ENCODE results near the gene HIGD2A. TPM values are rescaled to one million over a fixed set of nuclear protein-coding genes. Genes with fewer than 3 reads are reported as not detected.

Gene HIGD2A, protein sequence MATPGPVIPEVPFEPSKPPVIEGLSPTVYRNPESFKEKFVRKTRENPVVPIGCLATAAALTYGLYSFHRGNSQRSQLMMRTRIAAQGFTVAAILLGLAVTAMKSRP
- 98.2 to 112 TPM (median 108 TPM) in 3 replicates for total RNA-seq (2021)
- percentile 89 among the genes with signal in this experiment for Bru-seq, nascent RNA
- long read RNA-seq, experiment 1, transcript HIGD2A-201 (2 exons, 668 nt): major isoform, 81 of 83 reads
- long read RNA-seq, experiment 1, partial matches to known transcripts: 0 of 83 reads
- long read RNA-seq, experiment 1, other reads (novel, unspliced or antisense): 2 of 83 reads
- long read RNA-seq, experiment 2, transcript HIGD2A-201 (2 exons, 668 nt): major isoform, 139 of 145 reads
- long read RNA-seq, experiment 2, partial matches to known transcripts: 2 of 145 reads
- long read RNA-seq, experiment 2, other reads (novel, unspliced or antisense): 4 of 145 reads
- long read RNA-seq, experiment 3, partial matches to known transcripts: 0 of 5 reads
- long read RNA-seq, experiment 3, other reads (novel, unspliced or antisense): 3 of 5 reads

DNA sequence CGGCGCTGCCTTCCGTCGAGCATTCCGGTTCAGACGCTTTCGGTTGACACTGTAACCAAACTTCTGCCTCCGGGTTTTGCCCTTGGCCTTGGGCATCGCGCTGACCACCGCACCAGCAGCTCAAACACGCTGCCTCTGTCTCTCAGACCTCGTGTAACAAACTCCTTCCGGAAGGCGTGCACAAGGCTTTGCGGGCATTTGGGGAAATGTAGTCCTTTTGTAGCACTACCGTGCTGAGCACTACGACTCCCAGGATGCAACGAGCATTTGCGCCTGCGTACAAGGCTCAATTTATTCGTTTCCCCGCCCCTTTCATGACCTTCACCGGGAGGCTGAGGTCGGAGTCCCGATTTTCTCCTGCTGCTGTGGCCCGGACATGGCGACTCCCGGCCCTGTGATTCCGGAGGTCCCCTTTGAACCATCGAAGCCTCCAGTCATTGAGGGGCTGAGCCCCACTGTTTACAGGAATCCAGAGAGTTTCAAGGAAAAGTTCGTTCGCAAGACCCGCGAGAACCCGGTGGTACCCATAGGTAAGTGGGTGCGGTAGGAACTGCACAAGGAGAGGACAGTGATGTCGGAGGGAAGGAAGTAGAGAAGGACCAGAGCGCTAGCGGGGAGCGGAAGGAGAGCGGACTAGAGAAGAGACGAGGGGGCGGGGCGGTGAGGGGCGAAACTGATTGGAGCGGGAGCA, at the start of gene HIGD2A, which contains the start of gene NOP16:
TSS of gene HIGD2A (plus strand) at position 308 of the 691 bp plus-strand sequence. CDS start at position 377, 69 bp downstream.
TSS of gene NOP16 (minus strand) at position 155 of the 691 bp plus-strand sequence. CDS start at position 96, 59 bp downstream.
- CTCF ChIA-PET: interaction anchor here (1.0 to 2.6 kb wide), 5 partner anchors 16 to 659 kb away, joined by 3 to 12 read pairs (median 8); partner anchors contain the start of genes CLTB, FAF2 and RNF44
- TF ChIP-seq FOXK1 (CRISPR knock-in tag; IDR thresholded peaks at IDR 0.05) (peak; percentile 75), NFATC4 (CRISPR knock-in tag; IDR thresholded peaks at IDR 0.05) (no peak), SP1 (CRISPR knock-in tag; conservative IDR thresholded peaks at IDR 0.05) (peak; percentile 85), ZNF423 (CRISPR knock-in tag; IDR thresholded peaks at IDR 0.05) (no peak), CREB1 (CRISPR knock-in tag; IDR thresholded peaks at IDR 0.05) (no peak), ZNF232 (CRISPR knock-in tag; IDR thresholded peaks at IDR 0.05) (no peak), FOXJ3 (CRISPR knock-in tag; IDR thresholded peaks at IDR 0.05; ENCODE audit: borderline replicate concordance) (no peak), MXD4 (CRISPR knock-in tag; IDR thresholded peaks at IDR 0.05; ENCODE audit: borderline replicate concordance) (no peak), NFYB (CRISPR knock-in tag; conservative IDR thresholded peaks at IDR 0.05; ENCODE audit: low read depth) (no peak), NR2C2 (CRISPR knock-in tag; IDR thresholded peaks at IDR 0.05) (no peak; the same call in 1 of the 2 replicates), ESRRA (CRISPR knock-in tag; IDR thresholded peaks at IDR 0.05; ENCODE audit: borderline replicate concordance) (no peak; the same call in none of the 2 replicates), ZNF121 (CRISPR knock-in tag; IDR thresholded peaks at IDR 0.05) (no peak), MYBL2 (CRISPR knock-in tag; IDR thresholded peaks at IDR 0.05) (peak; percentile 66), ZNF263 (CRISPR knock-in tag; IDR thresholded peaks at IDR 0.05; ENCODE audit: low read depth) (no peak), ETV6 (CRISPR knock-in tag; IDR thresholded peaks at IDR 0.05) (no peak; the same call in 1 of the 2 replicates), ZNF416 (CRISPR knock-in tag; IDR thresholded peaks at IDR 0.05) (0 out of 2 replicates have a peak, but pooled peaks have one; percentile 9), ZNF219 (CRISPR knock-in tag; IDR thresholded peaks at IDR 0.05; ENCODE audit: borderline replicate concordance) (no peak), IRF2 (CRISPR knock-in tag; IDR thresholded peaks at IDR 0.05; ENCODE audit: borderline replicate concordance, low read depth) (no peak)
- TF ChIP-seq, protein P1, sequence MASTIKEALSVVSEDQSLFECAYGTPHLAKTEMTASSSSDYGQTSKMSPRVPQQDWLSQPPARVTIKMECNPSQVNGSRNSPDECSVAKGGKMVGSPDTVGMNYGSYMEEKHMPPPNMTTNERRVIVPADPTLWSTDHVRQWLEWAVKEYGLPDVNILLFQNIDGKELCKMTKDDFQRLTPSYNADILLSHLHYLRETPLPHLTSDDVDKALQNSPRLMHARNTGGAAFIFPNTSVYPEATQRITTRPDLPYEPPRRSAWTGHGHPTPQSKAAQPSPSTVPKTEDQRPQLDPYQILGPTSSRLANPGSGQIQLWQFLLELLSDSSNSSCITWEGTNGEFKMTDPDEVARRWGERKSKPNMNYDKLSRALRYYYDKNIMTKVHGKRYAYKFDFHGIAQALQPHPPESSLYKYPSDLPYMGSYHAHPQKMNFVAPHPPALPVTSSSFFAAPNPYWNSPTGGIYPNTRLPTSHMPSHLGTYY (CRISPR knock-in tag; IDR thresholded peaks at IDR 0.05): no peak
- TF ChIP-seq, protein P2, sequence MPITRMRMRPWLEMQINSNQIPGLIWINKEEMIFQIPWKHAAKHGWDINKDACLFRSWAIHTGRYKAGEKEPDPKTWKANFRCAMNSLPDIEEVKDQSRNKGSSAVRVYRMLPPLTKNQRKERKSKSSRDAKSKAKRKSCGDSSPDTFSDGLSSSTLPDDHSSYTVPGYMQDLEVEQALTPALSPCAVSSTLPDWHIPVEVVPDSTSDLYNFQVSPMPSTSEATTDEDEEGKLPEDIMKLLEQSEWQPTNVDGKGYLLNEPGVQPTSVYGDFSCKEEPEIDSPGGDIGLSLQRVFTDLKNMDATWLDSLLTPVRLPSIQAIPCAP (CRISPR knock-in tag; IDR thresholded peaks at IDR 0.05): no peak
- TF ChIP-seq, protein P3, sequence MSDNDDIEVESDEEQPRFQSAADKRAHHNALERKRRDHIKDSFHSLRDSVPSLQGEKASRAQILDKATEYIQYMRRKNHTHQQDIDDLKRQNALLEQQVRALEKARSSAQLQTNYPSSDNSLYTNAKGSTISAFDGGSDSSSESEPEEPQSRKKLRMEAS (CRISPR knock-in tag; IDR thresholded peaks at IDR 0.05): peak; percentile 98
- TF ChIP-seq, protein P4, sequence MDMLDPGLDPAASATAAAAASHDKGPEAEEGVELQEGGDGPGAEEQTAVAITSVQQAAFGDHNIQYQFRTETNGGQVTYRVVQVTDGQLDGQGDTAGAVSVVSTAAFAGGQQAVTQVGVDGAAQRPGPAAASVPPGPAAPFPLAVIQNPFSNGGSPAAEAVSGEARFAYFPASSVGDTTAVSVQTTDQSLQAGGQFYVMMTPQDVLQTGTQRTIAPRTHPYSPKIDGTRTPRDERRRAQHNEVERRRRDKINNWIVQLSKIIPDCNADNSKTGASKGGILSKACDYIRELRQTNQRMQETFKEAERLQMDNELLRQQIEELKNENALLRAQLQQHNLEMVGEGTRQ (CRISPR knock-in tag; IDR thresholded peaks at IDR 0.05): 0 out of 2 replicates have a peak, but pooled peaks have one; percentile 43
- TF ChIP-seq, protein P5, sequence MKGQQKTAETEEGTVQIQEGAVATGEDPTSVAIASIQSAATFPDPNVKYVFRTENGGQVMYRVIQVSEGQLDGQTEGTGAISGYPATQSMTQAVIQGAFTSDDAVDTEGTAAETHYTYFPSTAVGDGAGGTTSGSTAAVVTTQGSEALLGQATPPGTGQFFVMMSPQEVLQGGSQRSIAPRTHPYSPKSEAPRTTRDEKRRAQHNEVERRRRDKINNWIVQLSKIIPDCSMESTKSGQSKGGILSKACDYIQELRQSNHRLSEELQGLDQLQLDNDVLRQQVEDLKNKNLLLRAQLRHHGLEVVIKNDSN (CRISPR knock-in tag; IDR thresholded peaks at IDR 0.05): 0 out of 2 replicates have a peak, but pooled peaks have one; percentile 59
- TF ChIP-seq, protein P6, sequence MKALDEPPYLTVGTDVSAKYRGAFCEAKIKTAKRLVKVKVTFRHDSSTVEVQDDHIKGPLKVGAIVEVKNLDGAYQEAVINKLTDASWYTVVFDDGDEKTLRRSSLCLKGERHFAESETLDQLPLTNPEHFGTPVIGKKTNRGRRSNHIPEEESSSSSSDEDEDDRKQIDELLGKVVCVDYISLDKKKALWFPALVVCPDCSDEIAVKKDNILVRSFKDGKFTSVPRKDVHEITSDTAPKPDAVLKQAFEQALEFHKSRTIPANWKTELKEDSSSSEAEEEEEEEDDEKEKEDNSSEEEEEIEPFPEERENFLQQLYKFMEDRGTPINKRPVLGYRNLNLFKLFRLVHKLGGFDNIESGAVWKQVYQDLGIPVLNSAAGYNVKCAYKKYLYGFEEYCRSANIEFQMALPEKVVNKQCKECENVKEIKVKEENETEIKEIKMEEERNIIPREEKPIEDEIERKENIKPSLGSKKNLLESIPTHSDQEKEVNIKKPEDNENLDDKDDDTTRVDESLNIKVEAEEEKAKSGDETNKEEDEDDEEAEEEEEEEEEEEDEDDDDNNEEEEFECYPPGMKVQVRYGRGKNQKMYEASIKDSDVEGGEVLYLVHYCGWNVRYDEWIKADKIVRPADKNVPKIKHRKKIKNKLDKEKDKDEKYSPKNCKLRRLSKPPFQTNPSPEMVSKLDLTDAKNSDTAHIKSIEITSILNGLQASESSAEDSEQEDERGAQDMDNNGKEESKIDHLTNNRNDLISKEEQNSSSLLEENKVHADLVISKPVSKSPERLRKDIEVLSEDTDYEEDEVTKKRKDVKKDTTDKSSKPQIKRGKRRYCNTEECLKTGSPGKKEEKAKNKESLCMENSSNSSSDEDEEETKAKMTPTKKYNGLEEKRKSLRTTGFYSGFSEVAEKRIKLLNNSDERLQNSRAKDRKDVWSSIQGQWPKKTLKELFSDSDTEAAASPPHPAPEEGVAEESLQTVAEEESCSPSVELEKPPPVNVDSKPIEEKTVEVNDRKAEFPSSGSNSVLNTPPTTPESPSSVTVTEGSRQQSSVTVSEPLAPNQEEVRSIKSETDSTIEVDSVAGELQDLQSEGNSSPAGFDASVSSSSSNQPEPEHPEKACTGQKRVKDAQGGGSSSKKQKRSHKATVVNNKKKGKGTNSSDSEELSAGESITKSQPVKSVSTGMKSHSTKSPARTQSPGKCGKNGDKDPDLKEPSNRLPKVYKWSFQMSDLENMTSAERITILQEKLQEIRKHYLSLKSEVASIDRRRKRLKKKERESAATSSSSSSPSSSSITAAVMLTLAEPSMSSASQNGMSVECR (CRISPR knock-in tag; IDR thresholded peaks at IDR 0.05; ENCODE audit: borderline replicate concordance): peak; percentile 85; the same call in 1 of the 2 replicates
- TF ChIP-seq, protein P7, sequence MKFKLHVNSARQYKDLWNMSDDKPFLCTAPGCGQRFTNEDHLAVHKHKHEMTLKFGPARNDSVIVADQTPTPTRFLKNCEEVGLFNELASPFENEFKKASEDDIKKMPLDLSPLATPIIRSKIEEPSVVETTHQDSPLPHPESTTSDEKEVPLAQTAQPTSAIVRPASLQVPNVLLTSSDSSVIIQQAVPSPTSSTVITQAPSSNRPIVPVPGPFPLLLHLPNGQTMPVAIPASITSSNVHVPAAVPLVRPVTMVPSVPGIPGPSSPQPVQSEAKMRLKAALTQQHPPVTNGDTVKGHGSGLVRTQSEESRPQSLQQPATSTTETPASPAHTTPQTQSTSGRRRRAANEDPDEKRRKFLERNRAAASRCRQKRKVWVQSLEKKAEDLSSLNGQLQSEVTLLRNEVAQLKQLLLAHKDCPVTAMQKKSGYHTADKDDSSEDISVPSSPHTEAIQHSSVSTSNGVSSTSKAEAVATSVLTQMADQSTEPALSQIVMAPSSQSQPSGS (CRISPR knock-in tag; IDR thresholded peaks at IDR 0.05; ENCODE audit: borderline replicate concordance, low read depth): no peak
- TF ChIP-seq, protein P8, sequence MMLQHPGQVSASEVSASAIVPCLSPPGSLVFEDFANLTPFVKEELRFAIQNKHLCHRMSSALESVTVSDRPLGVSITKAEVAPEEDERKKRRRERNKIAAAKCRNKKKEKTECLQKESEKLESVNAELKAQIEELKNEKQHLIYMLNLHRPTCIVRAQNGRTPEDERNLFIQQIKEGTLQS (CRISPR knock-in tag; conservative IDR thresholded peaks at IDR 0.05): no peak

More for the DNA sequence above, at the start of gene HIGD2A, which contains the start of gene NOP16:
- Mint-ChIP-seq H3K27ac (peak within 1 kb of the TSS; percentile 100), H3K9me3 (no peaks in the 10 kb centered on the region), H3K4me3 (peak within 1 kb of the TSS; percentile 99), H3K27me3 (ENCODE audit: low read depth) (no peaks in the 10 kb centered on the region; the same call in 1 of the 2 replicates), H3K4me1 (peaks cover 19% of the 10 kb centered on the region), H3K36me3 (peaks cover 30% of the 10 kb centered on the region)
- ATAC-seq (peak; percentile 92), DNase-seq (ENCODE audit: low spot score) (peak; percentile 99)
- POLR2A ChIA-PET: interaction anchor here (0.8 to 2.0 kb wide), 2 partner anchors 148 to 154 kb away, joined by 3 to 5 read pairs; partner anchors contain the start of gene RNF44

All from WTC11 (cell line).